HCEC 1CT (cell line): ENCODE data around the gene ACSF3.
A peak's percentile ranks its signal among the peaks of the same experiment; 100 is the strongest.

ENCODE experiments used
- DNase-seq: peaks from one replicate; pipeline ENCODE4 v3.0.0-alpha.2; 2017

The ACSF3 gene

GRCh38 chr16:89093602-89094251, at the start of gene ACSF3:
TSS of gene ACSF3 (plus strand) at chr16:89093852. CDS start at chr16:89100682, 6,830 bp downstream.
- DNase-seq = peak; percentile 50

GRCh38 chr16:89044418-89045180, 49.1 kb upstream of the ACSF3 start:
- no peak for DNase-seq

DNA sequence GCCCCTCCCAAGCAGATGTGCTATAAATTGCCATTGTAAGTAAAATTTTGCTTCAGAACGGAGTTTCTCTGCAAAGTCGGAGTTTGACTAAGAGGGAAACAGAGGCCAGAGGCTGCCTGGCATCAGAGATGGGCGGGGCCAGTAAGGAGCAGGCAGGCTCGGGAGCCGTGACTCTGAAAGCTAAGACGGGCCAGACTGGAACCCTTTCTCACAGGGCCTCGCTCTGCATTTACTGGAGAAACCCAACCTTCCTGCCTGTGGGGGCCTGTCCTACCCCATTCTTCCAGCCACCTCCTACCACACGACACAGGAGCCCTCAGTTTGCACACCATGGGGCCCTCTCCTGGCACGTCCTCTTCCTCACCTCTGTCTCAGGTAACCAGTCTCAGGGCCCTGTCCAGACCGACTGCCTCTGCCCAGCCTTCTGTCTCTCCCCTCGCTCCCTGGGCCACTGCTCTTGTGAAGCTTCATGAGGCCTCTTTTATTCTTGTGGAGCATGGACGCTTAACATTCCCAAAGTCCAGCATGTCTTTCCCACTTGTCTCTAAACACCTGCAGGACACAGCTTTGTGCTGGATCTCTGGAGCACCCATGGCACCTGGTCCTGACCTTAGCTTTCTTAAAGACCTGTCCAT, 48.4 kb upstream of the ACSF3 start:
- DNase-seq = no peak

GRCh38 chr16:89045881-89046280, 47.8 kb upstream of the ACSF3 start:
- no peak for DNase-seq

GRCh38 chr16:89046491-89046890, 47.2 kb upstream of the ACSF3 start:
- DNase-seq = no peak

DNA sequence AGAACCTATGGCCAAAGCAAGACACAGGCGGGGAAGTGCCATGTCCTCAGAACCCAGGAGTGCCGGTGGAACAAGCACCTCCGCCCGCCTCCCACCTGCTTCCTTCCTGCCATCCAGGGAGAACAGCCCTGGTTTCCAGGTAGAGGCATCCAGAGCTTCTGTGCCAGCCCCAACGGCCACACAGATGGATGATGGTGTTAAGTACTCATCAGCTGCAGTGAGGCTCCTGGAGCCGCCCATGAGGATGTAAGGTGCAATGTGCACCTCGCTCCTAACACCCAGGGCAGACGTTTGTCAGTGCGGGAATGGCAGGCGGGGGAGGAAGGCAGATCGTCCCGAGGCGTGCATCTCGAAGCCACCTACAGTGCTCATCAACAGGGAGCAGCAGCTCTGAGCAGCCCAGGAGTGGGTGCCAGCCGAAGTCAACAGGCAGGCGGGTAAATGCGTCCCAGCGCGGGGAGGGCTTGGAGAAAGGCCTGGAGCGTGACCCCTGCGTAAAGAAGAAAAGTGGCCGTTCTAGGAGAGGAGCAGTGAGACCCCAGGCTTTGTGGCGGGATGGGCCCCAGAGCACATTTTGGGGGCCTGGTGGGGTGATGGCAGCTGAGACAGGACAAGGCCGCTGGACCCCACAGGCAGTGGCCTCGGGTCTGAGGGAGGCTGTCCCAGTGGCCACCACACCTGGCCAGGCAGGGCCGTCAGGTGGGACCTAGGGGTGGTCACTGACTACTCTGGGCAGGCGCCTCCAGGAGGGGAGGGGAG, 46.1 kb upstream of the ACSF3 start:
- no peak for DNase-seq

DNA sequence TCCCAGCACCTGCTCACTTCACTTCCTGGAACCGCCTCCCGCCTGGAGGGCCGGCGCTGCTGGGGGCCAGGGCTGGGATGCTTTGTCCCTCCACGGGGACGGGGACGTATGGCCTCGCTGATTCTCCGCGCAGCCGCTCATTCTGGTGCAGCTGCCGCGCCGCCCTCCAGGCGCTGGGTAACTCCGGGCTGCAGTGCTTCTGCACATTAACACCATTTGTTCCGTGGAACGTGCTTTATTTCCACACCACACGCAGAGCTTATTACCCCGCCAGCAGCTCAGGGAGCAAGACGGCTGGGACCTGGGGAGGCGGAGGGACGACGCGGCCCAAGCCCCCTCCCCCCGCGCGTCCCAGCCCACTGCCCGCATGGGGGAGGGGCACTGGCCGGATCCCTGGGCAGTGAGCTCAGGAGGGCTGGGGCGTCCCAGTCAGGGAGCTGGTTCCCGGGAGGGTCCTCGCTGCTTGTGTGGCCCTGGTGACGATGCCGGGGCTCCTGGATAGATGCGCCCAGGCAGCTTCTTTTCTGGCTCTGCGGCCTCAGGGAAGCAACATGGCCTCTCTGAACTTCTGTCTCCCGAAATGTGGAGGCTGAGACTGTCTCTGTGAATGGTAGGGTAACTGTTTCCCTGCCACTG, 45.4 kb upstream of the ACSF3 start:
- no peak for DNase-seq

DNA sequence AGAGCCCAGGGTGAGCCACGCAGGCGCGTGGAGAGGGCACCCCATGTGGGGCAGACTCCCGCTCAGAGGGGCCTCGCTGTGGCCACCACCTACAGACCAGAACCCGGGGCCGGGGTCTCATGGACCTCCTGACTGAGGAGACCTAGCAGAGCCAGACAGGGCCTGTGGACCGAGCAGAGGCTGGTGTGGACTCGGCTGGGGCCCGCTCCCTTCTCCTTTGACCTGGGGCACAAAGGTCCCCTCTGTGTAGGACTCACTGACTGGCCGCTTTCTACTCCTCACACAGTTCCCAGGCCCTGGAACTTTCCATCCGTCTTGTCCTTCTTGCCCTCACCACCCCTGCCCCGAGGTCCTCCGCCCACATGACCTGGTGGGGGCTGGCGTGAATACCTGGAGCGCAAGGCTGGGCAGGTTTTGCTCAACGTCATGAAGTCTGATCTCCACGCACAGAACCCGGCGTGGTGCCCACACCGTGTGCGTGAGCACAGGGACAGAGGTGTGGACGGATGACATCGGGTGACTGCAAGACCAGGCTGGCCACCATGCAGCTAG, 44.7 kb upstream of the ACSF3 start:
- no peak for DNase-seq

DNA sequence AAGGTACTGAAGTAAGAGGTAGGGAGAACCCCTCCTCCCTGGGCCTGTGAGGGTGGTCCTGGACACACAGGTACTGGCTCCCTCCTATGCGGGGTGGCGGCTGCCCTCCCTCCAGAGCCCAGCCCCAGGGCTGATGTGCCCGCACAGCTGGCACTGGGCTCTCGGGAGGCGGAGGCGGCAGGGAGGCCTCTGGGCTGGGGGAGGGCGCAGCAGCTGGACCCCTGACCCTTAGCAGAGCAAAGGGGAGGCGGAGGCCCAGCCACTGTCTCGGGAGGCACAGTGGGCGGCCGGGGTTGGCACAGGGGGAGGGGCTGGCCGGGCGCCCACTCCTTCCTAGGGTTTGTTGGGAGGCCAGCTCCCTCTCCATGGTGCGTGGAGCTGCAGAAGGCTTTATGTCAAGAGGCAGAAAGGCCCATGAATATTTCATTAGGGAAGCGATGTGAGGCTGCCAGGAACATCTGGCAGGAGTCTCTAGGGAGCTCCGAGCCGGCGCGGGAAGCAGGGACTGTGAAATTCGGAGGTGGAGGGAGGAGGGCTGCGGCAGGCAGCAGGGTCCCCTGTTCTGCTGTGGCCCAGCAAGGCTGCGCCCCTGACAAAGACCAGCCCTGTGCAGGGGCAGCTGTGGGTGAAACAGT, 44.1 kb upstream of the ACSF3 start:
- DNase-seq = no peak

DNA sequence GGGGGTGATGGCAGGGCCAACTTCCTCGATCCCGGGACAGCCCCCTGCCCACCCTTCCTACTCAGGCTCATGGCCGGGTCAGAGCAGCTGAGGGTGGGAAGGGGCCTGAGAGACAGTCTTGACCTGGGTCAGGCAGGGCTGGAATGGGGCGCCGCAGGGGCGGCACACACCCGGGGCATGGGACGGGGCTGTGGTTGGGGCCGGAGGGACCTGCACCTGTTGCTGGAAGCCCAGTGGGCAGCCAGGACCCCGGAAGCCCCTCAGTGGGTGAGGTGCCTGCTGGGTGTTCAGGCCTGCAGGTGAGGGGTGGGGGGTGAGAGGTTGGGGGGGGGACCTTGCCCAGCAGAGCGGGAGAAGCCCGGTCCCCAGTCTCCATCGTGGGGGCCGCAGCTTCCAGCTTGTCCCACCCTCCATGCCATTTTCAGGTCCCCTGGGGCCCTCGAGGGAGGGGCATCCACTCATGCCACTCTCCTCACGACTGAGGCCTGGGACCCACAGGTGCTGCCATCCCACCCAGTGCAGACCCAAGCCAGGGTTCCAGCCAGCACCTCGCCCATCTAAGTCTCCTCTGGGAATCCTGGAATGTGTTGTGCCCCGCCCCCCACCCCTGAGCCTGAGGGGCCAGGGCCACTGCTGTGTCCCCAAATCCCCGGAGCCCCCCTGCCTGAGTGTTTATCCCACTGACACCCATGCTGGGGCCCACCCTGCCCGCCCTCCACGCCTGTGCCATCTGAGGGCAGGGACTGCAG, 43.4 kb upstream of the ACSF3 start:
- no peak for DNase-seq

GRCh38 chr16:89050868-89051311, 42.8 kb upstream of the ACSF3 start:
- DNase-seq = no peak

GRCh38 chr16:89051521-89052166, 42.0 kb upstream of the ACSF3 start:
- no peak for DNase-seq

- DNase-seq = no peak
Observed at GRCh38 chr16:89052191-89052889, 41.3 kb upstream of the ACSF3 start.

DNA sequence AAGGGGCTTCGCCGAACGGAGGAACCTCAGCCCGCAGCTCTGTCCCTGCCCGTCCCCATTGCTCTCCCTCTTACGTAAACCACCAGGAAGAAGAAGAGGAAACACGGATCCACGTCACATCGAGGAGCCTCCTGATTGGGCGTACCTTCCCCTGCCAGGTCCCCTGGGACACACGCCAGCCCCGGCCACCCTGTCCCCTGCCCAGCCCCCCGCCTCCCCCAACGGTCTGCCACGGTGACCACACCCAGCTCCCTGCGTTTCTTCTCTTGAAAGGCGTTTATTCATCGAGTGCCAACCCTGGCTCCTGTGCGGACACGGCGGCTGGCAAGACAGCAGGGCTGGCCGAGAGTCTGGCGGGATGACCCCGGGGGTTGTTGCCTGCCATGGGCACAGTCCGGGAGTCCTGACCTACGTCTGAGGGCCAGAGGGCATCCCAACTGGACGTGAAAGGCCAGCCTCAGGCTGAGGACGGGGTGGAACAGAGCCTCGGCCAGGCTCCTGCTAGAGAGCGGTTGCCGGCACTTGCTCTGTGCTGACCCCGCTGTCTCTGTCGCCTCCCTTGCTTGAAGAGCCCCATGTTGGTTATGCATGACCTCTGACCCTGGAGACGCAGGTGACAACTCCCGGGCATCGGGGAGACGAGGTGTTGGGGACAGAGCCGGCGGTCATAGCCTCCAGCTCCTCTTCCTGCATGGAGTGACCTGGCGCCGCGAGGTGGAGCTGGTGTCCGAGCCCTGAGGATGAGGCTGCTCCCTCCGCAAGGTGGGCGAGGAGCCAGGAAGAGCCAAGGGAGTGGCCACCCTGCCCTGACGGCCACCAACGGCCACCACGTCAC, 40.5 kb upstream of the ACSF3 start:
- DNase-seq = no peak

DNA sequence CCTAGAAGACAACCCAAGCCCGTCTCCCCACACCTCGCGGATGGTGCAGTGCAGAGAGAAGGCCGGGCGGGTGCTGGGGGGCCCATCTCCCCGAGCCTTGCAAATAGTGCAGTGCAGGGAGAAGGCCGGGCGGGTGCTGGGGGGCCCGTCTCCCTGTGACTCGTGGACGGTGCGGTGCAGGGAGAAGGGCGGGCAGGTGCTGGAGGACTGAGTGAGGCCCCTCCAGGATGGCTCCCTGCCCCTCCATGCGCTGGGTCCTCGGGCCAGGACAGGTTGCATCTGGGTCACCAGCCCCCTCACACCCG, 40.0 kb upstream of the ACSF3 start:
- DNase-seq = no peak

DNA sequence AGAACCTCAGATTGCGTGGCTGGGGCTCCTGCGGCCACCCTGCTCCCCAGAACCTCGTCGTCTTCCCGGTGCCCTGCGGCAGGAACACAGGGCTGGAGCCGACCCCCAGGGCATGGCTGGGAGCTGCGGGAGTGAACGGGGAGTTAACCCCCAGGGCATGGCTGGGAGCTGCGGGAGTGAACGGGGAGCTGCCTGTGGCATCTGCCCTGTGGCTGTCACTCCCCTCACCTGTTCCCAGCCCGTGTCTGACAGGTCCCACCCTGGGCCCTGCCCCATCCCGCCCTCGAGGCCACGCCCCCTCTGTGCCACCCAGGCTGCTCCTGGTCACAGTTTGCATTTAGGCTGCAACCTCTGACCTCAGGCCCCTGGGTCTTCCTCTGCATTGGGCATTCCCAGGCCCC, 39.4 kb upstream of the ACSF3 start:
- no peak for DNase-seq

GRCh38 chr16:89054714-89055113, 38.9 kb upstream of the ACSF3 start:
- no peak for DNase-seq

GRCh38 chr16:89055313-89055712, 38.3 kb upstream of the ACSF3 start:
- no peak for DNase-seq

GRCh38 chr16:89055894-89056555, 37.6 kb upstream of the ACSF3 start:
- no peak for DNase-seq
